ENCODE results near the gene ENOSF1. TPM values are rescaled to one million over a fixed set of nuclear protein-coding genes. Genes with fewer than 3 reads are reported as not detected.
A peak's percentile ranks its signal among the peaks of the same experiment; 100 is the strongest.

ENOSF1 gene
- total and polyA plus RNA-seq, 2 of the 4 experiments (the other 2 are of a cell fraction) = 12.2 to 12.6 TPM

- H3K4me3 ChIP-seq (ENCODE audit: insufficient read depth, low read depth, low read length) = peak overlapping the region; percentile 54
- ChIA-PET CTCF (interaction anchor here (0.8 kb wide), 1 partner anchor 32 kb away, joined by 3 read pairs; no protein-coding TSS in a partner anchor), POLR2A (ENCODE audit: unreplicated experiment) (no interaction called here)
- peak overlapping the region; percentile 60 for H3K4ac ChIP-seq (ENCODE audit: low read depth, low read length)
- peak overlapping the region; percentile 41 for H3K9ac ChIP-seq (ENCODE audit: low read depth, low read length)
- H2AK5ac ChIP-seq (ENCODE audit: low read depth, low read length) = peak overlapping the region; percentile 59
- peak overlapping the region; percentile 95 for H2AK9ac ChIP-seq (replicated peaks; ENCODE audit: low read depth, low read length, poor library complexity)
- intact Hi-C loops (cut with micrococcal nuclease) = loop anchor here (5.0 kb wide), 1 partner anchor 54 kb away; the partner anchor contains the start of gene TYMS
- H3K79me1 ChIP-seq (ENCODE audit: low read depth in 1 of 2, low read length in 2 of 2) = peaks cover 21 to 32% of the 10 kb centered on the region in 2 experiments
- H3K4me2 ChIP-seq (ENCODE audit: low read depth, low read length) = peak overlapping the region; percentile 93
- WGBS, 2 experiments (ENCODE audit: extremely low coverage in 2 of 2, insufficient read length in 1 of 2) = no CpG with 5 or more reads among the region's 8 CpGs
- peaks cover 4% of the 10 kb centered on the region; the same call in 1 of the 2 replicates for H3K36me3 ChIP-seq (ENCODE audit: control insufficient read depth, insufficient read depth, low read length)
- no peak overlapping the region for H2BK15ac ChIP-seq (ENCODE audit: low read depth, low read length)
- no peak for TF ChIP-seq MAZ (IDR thresholded peaks at IDR 0.05; ENCODE audit: borderline replicate concordance, low read depth, low read length)
- no peak for TF ChIP-seq CTCF (conservative IDR thresholded peaks at IDR 0.05; ENCODE audit: low read depth, low read length)
- TF ChIP-seq SMC3 (IDR thresholded peaks at IDR 0.05; ENCODE audit: low read depth, low read length) = no peak
- TF ChIP-seq CHD1 (IDR thresholded peaks at IDR 0.05; ENCODE audit: low read depth, low read length) = no peak
- no peak for TF ChIP-seq MXI1 (IDR thresholded peaks at IDR 0.05; ENCODE audit: borderline replicate concordance, low read depth, low read length)
- TF ChIP-seq RFX5 (IDR thresholded peaks at IDR 0.05; ENCODE audit: low read depth, low read length) = no peak
- no peak for TF ChIP-seq RAD21 (IDR thresholded peaks at IDR 0.05; ENCODE audit: low read length)
- no peak for TF ChIP-seq USF2 (IDR thresholded peaks at IDR 0.05; ENCODE audit: low read depth, low read length)
- TF ChIP-seq RCOR1 (IDR thresholded peaks at IDR 0.05; ENCODE audit: insufficient replicate concordance, low read length) = no peak
- no peak for TF ChIP-seq FOS (IDR thresholded peaks at IDR 0.05; ENCODE audit: low read depth, low read length)
- no peak for TF ChIP-seq BHLHE40 (IDR thresholded peaks at IDR 0.05; ENCODE audit: low read depth, low read length)
- no peak for TF ChIP-seq MAFK (IDR thresholded peaks at IDR 0.05; ENCODE audit: low read depth, low read length)
- no peak for TF ChIP-seq POLR2A (IDR thresholded peaks at IDR 0.05; ENCODE audit: low read depth, low read length)
- no peak for TF ChIP-seq NFE2L2 (IDR thresholded peaks at IDR 0.05; ENCODE audit: low read depth, low read length)
- TF ChIP-seq CEBPB (IDR thresholded peaks at IDR 0.05; ENCODE audit: low read depth, low read length) = no peak
- TF ChIP-seq ELK1 (IDR thresholded peaks at IDR 0.05; ENCODE audit: borderline replicate concordance, low read depth, low read length) = no peak
- no peak overlapping the region for H3K56ac ChIP-seq (ENCODE audit: extremely low read depth, insufficient read depth, low read length)
- H4K20me1 ChIP-seq (ENCODE audit: insufficient read depth, low read length) = peaks cover 7% of the 10 kb centered on the region; the same call in 1 of the 2 replicates
- H4K8ac ChIP-seq (ENCODE audit: low read depth in 2 of 2, low read length in 2 of 2) = peak overlapping the region; percentile 48 to 68
- in situ Hi-C loops (cut with MboI; ENCODE audit: low sequenced_read_pairs) = no loop called here
- peak overlapping the region; percentile 31 for H3K18ac ChIP-seq (ENCODE audit: low read depth, low read length)
- peak overlapping the region; percentile 16 for H2BK5ac ChIP-seq (ENCODE audit: low read depth, low read length, poor library complexity, severe bottlenecking)
- peak overlapping the region; percentile 54 for H4K91ac ChIP-seq (ENCODE audit: insufficient read depth, low read depth, low read length)
- BruUV-seq (replicated peaks) = no TSS peak
- peak overlapping the region; percentile 3; the same call in 1 of the 2 replicates for H3K27ac ChIP-seq (ENCODE audit: insufficient read depth, low read length)
- H2BK120ac ChIP-seq (ENCODE audit: low read depth, low read length) = peak overlapping the region; percentile 74; the same call in 1 of the 2 replicates
- H2AFZ ChIP-seq (replicated peaks; ENCODE audit: low read length, poor library complexity) = peak overlapping the region; percentile 95
- H3K4me1 ChIP-seq (ENCODE audit: control insufficient read depth, insufficient read depth, low read length) = no peaks in the 10 kb centered on the region
- H4K5ac ChIP-seq (ENCODE audit: low read depth, low read length) = 0 out of 2 replicates have a peak overlapping the region, but pooled peaks have one; percentile 13
- peaks cover 6% of the 10 kb centered on the region; the same call in 1 of the 2 replicates for H3K9me3 ChIP-seq (ENCODE audit: control insufficient read depth, insufficient read depth, low read length)
- no peaks in the 10 kb centered on the region for H3K27me3 ChIP-seq (ENCODE audit: control insufficient read depth, insufficient read depth, low read length)
- H2BK20ac ChIP-seq (ENCODE audit: low read depth, low read length) = no peak overlapping the region
- DNase-seq (no peak), ATAC-seq (ENCODE audit: low read depth) (peak; percentile 13)
- H3K9me1 ChIP-seq (ENCODE audit: insufficient read depth, low read length) = peaks cover 4% of the 10 kb centered on the region
- H3K14ac ChIP-seq (replicated peaks; ENCODE audit: low read depth, low read length) = peak overlapping the region; percentile 17
- dilution Hi-C loops (cut with HindIII; ENCODE audit: low sequenced_read_pairs, unreplicated experiment) = no loop called here
- H3K23ac ChIP-seq (ENCODE audit: low read depth, low read length) = peak overlapping the region; percentile 62
Observed at GRCh38 chr18:711310-711656, 1.1 kb downstream of the ENOSF1 start.
